ENCODE results near the gene PPCDC.

The PPCDC gene

GRCh38 chr15:75044258-75044878 is 21.0 kb downstream of the PPCDC start:
- H3K9me3 ChIP-seq = no peaks in the 10 kb centered on the region
- no peak for TF ChIP-seq CTCF (IDR thresholded peaks at IDR 0.05)
- intact Hi-C loops (cut with DNase I; ENCODE audit: low total_unique reads) = loop anchor here (5.0 kb wide), 1 partner anchor 158 kb away; the partner anchor contains the start of gene C15orf39
- H3K4me1 ChIP-seq = peaks cover 0 to 72% (median 56%) of the 10 kb centered on the region in 4 donors
- H3K4me3 ChIP-seq = peak overlapping the region; percentile 2 to 17
- H3K27ac ChIP-seq = peak overlapping the region; percentile 88 to 89
- H3K27me3 ChIP-seq = no peaks in the 10 kb centered on the region
- no peak for DNase-seq
- peaks cover 0 to 4% (median 0%) of the 10 kb centered on the region in 3 donors for H3K36me3 ChIP-seq

GRCh38 chr15:75045332-75046015 is 22.1 kb downstream of the PPCDC start:
- Histone ChIP-seq H3K9me3 (no peaks in the 10 kb centered on the region), H3K4me3 (no peak overlapping the region), H3K27me3 (no peaks in the 10 kb centered on the region), H3K27ac (peak overlapping the region; percentile 88 to 89), H3K36me3 (peaks cover 0 to 4% (median 0%) of the 10 kb centered on the region in 3 donors), H3K4me1 (peaks cover 0 to 82% (median 61%) of the 10 kb centered on the region in 4 donors)
- no peak for DNase-seq
- intact Hi-C loops (cut with DNase I; ENCODE audit: low total_unique reads) = no loop called here
- no peak for TF ChIP-seq CTCF (IDR thresholded peaks at IDR 0.05)

GRCh38 chr15:75048394-75048793 is 25.0 kb downstream of the PPCDC start:
- Histone ChIP-seq H3K27me3 (no peaks in the 10 kb centered on the region), H3K27ac (peak overlapping the region; percentile 77 to 79), H3K4me3 (no peak overlapping the region), H3K4me1 (peaks cover 0 to 67% (median 47%) of the 10 kb centered on the region in 4 donors), H3K9me3 (no peaks in the 10 kb centered on the region), H3K36me3 (peaks cover 0 to 4% (median 0%) of the 10 kb centered on the region in 3 donors)
- no peak for DNase-seq
- TF ChIP-seq CTCF (IDR thresholded peaks at IDR 0.05) = no peak
- intact Hi-C loops (cut with DNase I; ENCODE audit: low total_unique reads) = no loop called here

- DNase-seq = peak; percentile 69 to 94
- Histone ChIP-seq H3K4me3 (no peak overlapping the region), H3K36me3 (peaks cover 0 to 4% (median 0%) of the 10 kb centered on the region in 3 donors), H3K27ac (peak overlapping the region; percentile 77 to 79), H3K27me3 (no peaks in the 10 kb centered on the region), H3K9me3 (no peaks in the 10 kb centered on the region), H3K4me1 (peaks cover 0 to 58% (median 40%) of the 10 kb centered on the region in 4 donors)
- TF ChIP-seq CTCF (IDR thresholded peaks at IDR 0.05) = no peak
- intact Hi-C loops (cut with DNase I; ENCODE audit: low total_unique reads) = no loop called here
These were observed 26.0 kb downstream of the PPCDC start for GRCh38 chr15:75049392-75049791.

- peaks cover 0 to 4% (median 0%) of the 10 kb centered on the region in 3 donors for H3K36me3 ChIP-seq
- H3K27me3 ChIP-seq = no peaks in the 10 kb centered on the region
- no peak for TF ChIP-seq CTCF (IDR thresholded peaks at IDR 0.05)
- intact Hi-C loops (cut with DNase I; ENCODE audit: low total_unique reads) = loop anchor here (10.0 kb wide), 1 partner anchor 75 kb away; no protein-coding TSS in a partner anchor
- no peaks in the 10 kb centered on the region for H3K9me3 ChIP-seq
- no peak overlapping the region for H3K4me3 ChIP-seq
- peaks cover 0 to 50% (median 36%) of the 10 kb centered on the region in 4 donors for H3K4me1 ChIP-seq
- no peak overlapping the region for H3K27ac ChIP-seq
- no peak for DNase-seq
These were observed 26.9 kb downstream of the PPCDC start for GRCh38 chr15:75050283-75050682.

All from tibial artery (tissue), 4 donors.